BE2C (cell line): ENCODE measurements around the gene COL9A3.

ENCODE experiments used
- DNase-seq: peaks from one replicate; pipeline ENCODE4 v3.0.0-alpha.2; 2020
- H3K27me3 ChIP-seq: fragments of 250-450 bp; sonication (Bioruptor Pico); 2 replicates; pipeline ENCODE4 v1.5.1; 2020; ENCODE audit warnings: mild to moderate bottlenecking
- H3K36me3 ChIP-seq: fragments of 250-450 bp; sonication (Bioruptor Pico); 2 replicates; pipeline ENCODE4 v1.5.1; 2020; ENCODE audit warnings: mild to moderate bottlenecking
- H3K4me1 ChIP-seq: fragments of 250-450 bp; sonication (Bioruptor Pico); 2 replicates; pipeline ENCODE4 v1.5.1; 2020
- H3K4me3 ChIP-seq: 2 replicates; pipeline ENCODE4 v1.5.1; 2011; ENCODE audit warnings: low read depth, low read length
- H3K9me3 ChIP-seq: fragments of 250-450 bp; sonication (Bioruptor Pico); 2 replicates; pipeline ENCODE4 v1.5.1; 2020
- TF ChIP-seq, protein P1 (sequence below): IDR thresholded peaks from 2 replicates; pipeline ENCODE4 v1.5.1; 2012; ENCODE audit warnings: mild to moderate bottlenecking, low read depth, low read length

Gene COL9A3

DNA sequence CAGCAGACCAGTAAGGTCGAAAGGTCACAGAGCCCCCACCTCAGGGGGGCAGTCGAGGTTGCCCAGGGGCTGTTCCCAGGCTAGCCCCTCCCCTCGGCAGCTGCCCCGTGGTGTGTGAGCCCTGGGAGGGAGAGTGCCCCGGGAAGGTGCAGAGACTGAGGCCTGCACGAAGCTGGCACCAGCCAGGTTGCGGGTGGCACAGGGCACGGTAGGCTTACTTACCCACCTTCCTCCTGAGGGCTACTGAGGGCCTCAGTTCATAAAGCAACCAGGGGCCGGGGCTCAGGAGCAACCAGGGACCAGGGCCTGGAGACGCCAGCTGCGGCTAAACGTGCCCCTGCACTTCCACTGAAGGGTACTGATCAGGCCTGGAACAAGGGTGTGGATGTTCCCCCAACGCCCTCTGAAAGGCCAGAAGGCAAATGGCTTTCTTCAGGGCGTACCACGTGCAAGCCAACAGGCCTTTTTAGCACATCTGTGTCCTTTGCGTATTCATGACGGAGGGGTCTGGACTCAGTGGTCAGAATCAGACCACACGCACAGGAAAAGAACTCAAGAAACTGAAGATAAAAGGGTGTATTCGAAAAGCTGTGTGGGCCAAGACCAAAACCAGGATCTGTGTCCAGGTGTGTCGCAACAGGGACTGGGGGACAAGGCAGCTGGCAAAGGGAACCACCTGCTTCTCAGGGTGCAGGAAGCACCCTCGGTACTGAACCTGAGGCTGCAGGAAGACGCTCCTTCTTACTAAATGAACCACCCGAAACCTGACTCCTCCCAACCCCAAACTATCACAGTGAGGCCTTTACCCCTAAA lies 69.3 kb downstream of the COL9A3 start:
- no peak overlapping the region for H3K4me3 ChIP-seq
- no peaks in the 10 kb centered on the region for H3K9me3 ChIP-seq
- H3K4me1 ChIP-seq = peaks cover 12% of the 10 kb centered on the region
- no peak for DNase-seq
- no peaks in the 10 kb centered on the region for H3K27me3 ChIP-seq
- peaks cover 62% of the 10 kb centered on the region for H3K36me3 ChIP-seq
- TF ChIP-seq, protein P1, sequence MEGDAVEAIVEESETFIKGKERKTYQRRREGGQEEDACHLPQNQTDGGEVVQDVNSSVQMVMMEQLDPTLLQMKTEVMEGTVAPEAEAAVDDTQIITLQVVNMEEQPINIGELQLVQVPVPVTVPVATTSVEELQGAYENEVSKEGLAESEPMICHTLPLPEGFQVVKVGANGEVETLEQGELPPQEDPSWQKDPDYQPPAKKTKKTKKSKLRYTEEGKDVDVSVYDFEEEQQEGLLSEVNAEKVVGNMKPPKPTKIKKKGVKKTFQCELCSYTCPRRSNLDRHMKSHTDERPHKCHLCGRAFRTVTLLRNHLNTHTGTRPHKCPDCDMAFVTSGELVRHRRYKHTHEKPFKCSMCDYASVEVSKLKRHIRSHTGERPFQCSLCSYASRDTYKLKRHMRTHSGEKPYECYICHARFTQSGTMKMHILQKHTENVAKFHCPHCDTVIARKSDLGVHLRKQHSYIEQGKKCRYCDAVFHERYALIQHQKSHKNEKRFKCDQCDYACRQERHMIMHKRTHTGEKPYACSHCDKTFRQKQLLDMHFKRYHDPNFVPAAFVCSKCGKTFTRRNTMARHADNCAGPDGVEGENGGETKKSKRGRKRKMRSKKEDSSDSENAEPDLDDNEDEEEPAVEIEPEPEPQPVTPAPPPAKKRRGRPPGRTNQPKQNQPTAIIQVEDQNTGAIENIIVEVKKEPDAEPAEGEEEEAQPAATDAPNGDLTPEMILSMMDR = no peak

DNA sequence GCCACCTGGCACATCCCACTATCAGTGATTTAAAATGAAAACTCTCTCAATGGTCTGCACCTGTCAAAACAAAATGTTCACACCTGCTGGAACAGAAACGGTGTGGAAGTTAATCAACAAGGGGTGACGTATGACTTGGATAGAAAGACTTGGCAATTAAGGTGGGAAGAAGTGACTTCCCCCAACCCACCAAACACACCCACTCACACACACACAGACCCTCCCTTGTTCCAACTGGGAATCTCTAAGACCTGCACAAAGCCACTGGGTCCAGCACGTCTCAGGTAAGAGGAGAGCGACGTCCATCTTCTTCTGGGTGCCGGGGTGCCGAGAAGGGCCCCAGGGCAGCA lies 69.8 kb downstream of the COL9A3 start:
- H3K27me3 ChIP-seq = no peaks in the 10 kb centered on the region
- no peak overlapping the region for H3K4me3 ChIP-seq
- TF ChIP-seq, protein P1 = no peak
- H3K4me1 ChIP-seq = peaks cover 12% of the 10 kb centered on the region
- peaks cover 62% of the 10 kb centered on the region for H3K36me3 ChIP-seq
- no peaks in the 10 kb centered on the region for H3K9me3 ChIP-seq
- no peak for DNase-seq

GRCh38 chr20:62887152-62887859 lies 70.5 kb downstream of the COL9A3 start:
- H3K4me1 ChIP-seq = peaks cover 12% of the 10 kb centered on the region
- H3K4me3 ChIP-seq = no peak overlapping the region
- no peaks in the 10 kb centered on the region for H3K27me3 ChIP-seq
- DNase-seq = peak; percentile 92
- TF ChIP-seq, protein P1 = no peak
- H3K9me3 ChIP-seq = no peaks in the 10 kb centered on the region
- peaks cover 65% of the 10 kb centered on the region for H3K36me3 ChIP-seq

- TF ChIP-seq, protein P1 = no peak
- H3K4me3 ChIP-seq = no peak overlapping the region
- H3K4me1 ChIP-seq = peaks cover 12% of the 10 kb centered on the region
- H3K36me3 ChIP-seq = peaks cover 70% of the 10 kb centered on the region
- DNase-seq = no peak
- no peaks in the 10 kb centered on the region for H3K27me3 ChIP-seq
- H3K9me3 ChIP-seq = no peaks in the 10 kb centered on the region
These were observed 71.0 kb downstream of the COL9A3 start for GRCh38 chr20:62887860-62888239.

GRCh38 chr20:62888406-62888805 lies 71.6 kb downstream of the COL9A3 start:
- DNase-seq = no peak
- no peaks in the 10 kb centered on the region for H3K27me3 ChIP-seq
- H3K4me3 ChIP-seq = no peak overlapping the region
- peaks cover 76% of the 10 kb centered on the region for H3K36me3 ChIP-seq
- H3K9me3 ChIP-seq = no peaks in the 10 kb centered on the region
- TF ChIP-seq, protein P1 = no peak
- H3K4me1 ChIP-seq = peaks cover 12% of the 10 kb centered on the region

DNA sequence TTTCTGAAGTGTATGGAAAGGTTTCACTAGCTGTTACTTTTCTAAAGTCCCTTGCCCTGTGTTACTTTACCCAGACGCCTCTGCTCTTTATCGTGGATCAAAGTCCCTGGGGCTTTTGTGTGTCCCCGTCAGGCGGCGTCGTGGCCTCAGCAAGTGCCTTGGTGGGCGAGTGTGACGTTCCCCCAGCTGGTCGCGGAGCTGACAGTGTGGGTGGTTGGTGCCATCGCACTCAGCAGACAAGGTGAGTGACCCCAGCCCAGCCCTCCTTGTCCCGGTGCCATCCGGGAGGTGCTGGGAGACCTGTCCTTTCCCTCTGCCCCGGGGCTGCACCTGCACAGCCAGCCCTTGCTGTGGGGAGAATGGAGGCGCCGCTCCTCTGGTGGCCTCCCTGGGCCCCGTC lies 72.1 kb downstream of the COL9A3 start:
- TF ChIP-seq, protein P1 = no peak
- no peak overlapping the region for H3K4me3 ChIP-seq
- H3K4me1 ChIP-seq = peaks cover 12% of the 10 kb centered on the region
- peaks cover 81% of the 10 kb centered on the region for H3K36me3 ChIP-seq
- H3K9me3 ChIP-seq = no peaks in the 10 kb centered on the region
- H3K27me3 ChIP-seq = no peaks in the 10 kb centered on the region
- DNase-seq = no peak
